Germinal center (tissue), 1 donor: ENCODE data around the gene DDR2.
A peak's percentile ranks its signal among the peaks of the same experiment; 100 is the strongest.
"Not testable (repeated sequence)": the region's sequence is repeated elsewhere in the genome, so short reads cannot be mapped to it uniquely, and the experiment has no call there.

ENCODE experiments used
- DNase-seq: peaks from one replicate; pipeline ENCODE4 v3.0.0; 2012; ENCODE audit warnings: mixed read lengths, low spot score

The DDR2 gene

GRCh38 chr1:162779043-162779442 lies 146.8 kb downstream of the DDR2 start:
- no peak for DNase-seq

- no peak for DNase-seq
Observed at GRCh38 chr1:162782671-162783070, 150.4 kb downstream of the DDR2 start.

GRCh38 chr1:162784926-162785325 lies 152.7 kb downstream of the DDR2 start:
- not testable (repeated sequence) for DNase-seq

DNA sequence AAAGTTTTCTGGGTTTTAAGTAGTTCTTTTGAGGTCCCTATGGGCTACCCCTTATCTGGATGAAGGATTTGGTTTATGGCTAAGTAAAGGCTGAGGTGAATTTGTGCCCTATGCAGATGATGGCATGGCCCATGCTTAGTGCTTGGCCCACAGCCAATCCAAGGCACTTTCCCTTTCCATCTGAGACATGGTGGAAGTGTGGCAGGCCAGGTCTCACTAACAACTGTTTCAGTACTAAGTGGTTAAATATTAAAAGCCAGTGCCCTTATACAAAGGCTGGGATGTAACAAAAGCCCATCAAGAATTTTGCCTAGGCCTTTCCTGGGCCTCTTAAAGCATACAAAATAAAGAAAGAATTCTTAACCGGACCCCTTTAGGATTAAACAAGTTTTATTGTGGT lies 156.5 kb downstream of the DDR2 start:
- DNase-seq = not testable (repeated sequence)

- DNase-seq = peak; percentile 40
Observed at GRCh38 chr1:162790303-162790984, 158.2 kb downstream of the DDR2 start, which contains the start of gene HSD17B7. TSS of gene HSD17B7 (plus strand) at chr1:162790702. CDS start at chr1:162790801, 99 bp downstream.

GRCh38 chr1:162790985-162791357 lies 158.7 kb downstream of the DDR2 start:
- DNase-seq = not testable (repeated sequence)

DNA sequence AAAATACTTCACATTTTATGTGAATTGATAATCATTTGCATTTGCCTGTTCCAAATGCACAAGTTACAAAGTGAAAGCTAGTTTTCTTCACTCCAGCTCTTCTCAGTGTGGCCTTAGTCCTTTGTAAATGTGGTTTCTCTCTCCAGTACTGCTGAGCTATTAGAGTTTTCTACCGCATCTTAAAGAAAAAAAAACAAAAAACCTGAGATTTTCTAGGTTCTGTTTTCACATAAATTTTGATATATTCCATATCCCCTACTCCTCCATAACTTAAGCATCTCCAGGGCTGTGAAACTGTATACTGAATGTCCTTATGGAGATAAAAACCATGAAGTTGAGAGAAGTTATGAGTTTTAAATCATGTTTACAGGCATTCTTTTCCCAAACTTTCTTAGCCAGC lies 162.0 kb downstream of the DDR2 start:
- DNase-seq = not testable (repeated sequence)

DNA sequence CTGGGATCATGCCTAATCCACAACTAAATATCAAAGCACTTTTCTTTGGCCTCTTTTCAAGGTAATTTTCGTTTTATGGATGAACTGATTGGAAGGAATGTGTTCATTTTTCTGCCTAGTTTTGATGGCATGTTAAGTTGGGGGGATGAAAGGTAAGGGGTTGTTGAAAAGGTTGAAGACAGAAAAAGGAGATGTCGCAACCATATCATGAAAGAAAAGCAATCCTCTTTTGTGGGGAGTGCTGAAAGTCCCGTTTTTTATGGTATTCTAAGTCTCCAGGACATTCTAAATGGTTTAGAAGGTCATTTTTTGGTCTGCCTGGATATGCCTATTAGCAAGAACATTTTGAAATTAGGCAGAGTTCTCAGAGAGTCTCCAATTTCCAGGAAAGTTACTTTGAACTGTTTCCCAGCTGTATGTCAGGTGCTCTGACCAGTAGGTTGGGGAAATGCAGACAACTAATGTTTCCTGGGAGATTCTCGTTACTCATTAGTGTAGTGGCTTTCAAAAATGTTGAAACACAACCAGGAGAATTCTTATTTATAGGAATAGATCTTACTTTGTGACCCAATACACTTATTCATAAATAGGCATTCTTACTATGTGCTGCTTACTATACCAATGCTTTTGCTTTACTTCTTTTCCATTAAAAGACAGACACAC lies 164.5 kb downstream of the DDR2 start:
- not testable (repeated sequence) for DNase-seq

- DNase-seq = not testable (repeated sequence)
Observed at GRCh38 chr1:162799995-162800830, 167.9 kb downstream of the DDR2 start.

DNA sequence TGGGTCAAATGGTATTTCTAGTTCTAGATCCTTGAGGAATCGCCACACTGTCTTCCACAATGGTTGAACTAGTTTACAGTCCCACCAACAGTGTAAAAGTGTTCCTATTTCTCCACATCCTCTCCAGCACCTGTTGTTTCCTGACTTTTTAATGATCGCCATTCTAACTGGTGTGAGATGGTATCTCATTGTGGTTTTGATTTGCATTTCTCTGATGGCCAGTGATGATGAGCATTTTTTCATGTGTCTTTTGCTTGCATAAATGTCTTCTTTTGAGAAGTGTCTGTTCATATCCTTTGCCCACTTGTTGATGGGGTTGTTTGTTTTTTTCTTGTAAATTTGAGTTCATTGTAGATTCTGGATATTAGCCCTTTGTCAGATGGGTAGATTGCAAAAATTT lies 175.2 kb downstream of the DDR2 start:
- DNase-seq = not testable (repeated sequence)

DNA sequence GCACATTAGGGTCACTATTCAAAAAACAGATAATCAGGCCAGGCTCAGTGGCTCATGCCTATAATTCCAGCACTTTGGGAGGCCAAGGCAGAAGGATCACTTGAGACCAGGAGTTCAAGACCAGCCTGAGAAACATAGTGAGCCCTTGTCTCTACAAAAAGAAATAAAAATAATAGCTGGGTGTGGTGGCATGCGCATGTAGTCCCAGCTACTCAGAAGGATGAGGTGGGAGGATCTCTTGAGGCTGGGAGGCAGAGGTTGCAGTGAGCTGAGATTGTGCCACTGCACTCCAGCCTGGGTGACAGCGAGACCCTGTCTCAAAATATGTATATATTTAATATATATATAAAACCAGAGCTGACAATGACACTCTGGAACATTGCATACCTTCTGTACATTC lies 180.1 kb downstream of the DDR2 start:
- not testable (repeated sequence) for DNase-seq

- DNase-seq = not testable (repeated sequence)
Observed at GRCh38 chr1:162818136-162818535, 185.9 kb downstream of the DDR2 start.

- not testable (repeated sequence) for DNase-seq
Observed at GRCh38 chr1:162818666-162819065, 186.4 kb downstream of the DDR2 start.

DNA sequence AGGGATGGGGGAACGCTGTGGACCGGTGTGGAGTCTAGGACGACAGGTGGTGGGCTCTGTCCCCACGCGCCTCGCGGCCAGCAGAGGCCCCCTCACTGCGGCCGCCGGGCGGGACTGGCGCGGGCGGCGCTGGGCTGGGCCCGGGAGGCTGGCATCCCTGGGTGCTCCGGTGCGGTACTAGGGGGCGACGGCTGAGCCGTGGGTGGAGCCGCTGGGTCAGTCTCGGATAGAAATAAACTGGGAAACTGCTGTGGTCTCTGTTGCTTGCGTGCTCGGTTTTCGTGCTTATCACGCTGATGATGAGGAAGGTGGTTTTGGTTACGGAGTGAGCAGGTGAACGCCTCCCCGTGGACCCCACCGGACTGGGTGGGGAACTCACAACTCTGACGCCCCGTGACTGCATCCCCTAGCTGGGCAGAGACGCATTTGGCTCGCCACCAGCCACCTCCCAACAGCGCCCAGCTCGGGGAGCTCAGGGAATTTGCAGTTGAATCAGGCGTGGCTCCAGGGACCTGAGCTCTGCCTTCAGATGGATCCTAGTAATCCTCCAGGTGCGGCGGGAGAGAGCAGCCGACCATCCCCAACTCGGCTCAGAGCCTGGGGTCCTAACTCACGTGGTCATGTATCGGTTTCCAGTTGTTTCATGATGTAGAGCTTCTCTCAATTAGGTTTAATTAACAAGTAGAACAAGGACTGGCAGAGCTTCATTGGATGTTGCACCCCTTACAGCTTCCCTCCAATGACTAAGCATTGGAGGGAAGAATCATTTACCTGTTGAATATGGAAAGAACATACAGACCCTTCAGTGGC lies 190.3 kb downstream of the DDR2 start:
- peak; percentile 5 for DNase-seq

- no peak for DNase-seq
Observed at GRCh38 chr1:162823231-162823630, 191.0 kb downstream of the DDR2 start.

GRCh38 chr1:162823771-162824525 lies 191.7 kb downstream of the DDR2 start:
- DNase-seq = no peak

GRCh38 chr1:162829268-162829667 lies 197.0 kb downstream of the DDR2 start:
- DNase-seq = no peak

DNA sequence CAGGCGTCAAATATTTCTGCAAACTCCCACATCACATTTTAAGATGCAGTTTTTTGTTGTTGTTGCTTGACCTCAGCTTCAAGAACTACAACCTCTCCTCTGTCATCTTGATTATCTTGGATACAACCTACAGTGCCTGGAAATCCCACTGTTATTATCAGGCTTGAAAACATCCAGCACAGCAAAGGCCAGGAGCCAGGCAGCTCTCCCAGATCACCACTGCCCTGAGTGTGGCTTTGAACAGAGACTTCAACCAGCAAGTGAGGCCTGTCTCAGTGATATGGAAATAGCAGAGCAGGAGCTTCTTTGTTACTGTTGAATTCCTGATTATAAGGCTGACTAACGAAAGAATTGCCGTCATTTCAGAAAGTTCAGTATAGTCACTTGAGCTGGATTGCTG lies 200.2 kb downstream of the DDR2 start:
- no peak for DNase-seq

DNA sequence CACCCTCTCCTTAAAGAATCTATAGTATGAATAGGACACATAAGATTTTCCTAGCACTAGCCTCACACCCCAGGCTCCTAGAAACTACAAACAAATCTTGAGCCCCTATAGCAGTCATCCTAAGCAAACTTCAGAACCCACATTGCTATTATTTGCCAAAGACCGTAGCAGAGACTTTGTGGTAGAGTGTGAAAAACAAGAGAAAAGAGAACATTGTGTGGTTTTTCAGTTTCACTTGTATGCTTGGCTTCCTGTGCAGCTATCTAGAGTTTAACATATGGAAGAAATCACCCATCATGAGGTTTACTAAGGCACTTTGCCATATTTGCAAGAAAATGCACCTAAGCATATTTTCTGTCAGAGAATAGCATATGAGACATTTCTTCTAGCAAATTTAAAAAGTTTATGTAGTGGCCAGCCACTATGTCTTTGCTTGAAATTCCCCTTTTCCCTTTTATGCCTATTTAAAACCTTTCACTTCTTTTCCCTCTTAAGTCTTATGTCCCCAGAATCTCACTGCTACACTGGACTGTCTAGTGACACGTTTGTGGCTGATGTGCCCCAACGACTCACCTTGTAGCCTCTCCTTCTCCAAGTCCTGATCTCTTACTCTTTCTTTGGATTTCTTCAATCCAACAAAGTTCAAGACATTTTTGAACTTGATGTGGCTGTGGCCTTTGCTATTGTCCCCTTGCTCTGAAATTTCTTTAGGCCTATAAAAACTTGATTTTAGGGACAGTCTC lies 203.1 kb downstream of the DDR2 start:
- no peak for DNase-seq
